HCT116 (cell line): ENCODE measurements around the gene LDLRAD4. TPM values are rescaled to one million over a fixed set of nuclear protein-coding genes. Genes with fewer than 3 reads are reported as not detected.

ENCODE experiments used
- ATAC-seq: fragments of 200-7000 bp; cut with Tn5 transposase; 2 replicates; pipeline ENCODE4 v1.9.1; 2020; ENCODE audit warnings: mild to moderate bottlenecking, moderate library complexity
- BruUV-seq: library from RNA; stranded (reverse); fragments of 400-500 nt; replicated peaks from 2 replicates; lab custom pipeline; 2021; lab: Mats Ljungman, UMichigan
- CTCF ChIA-PET: fragments of 300-600 bp; sonication (Branson Sonifier 250); formaldehyde crosslinking; loops from one replicate; lab custom pipeline; 2021; ENCODE audit warnings: antibody characterized with exemption; lab: Charles Lee
- POLR2A ChIA-PET: fragments of 300-600, 350-600 bp; sonication (Branson Sonifier 250); formaldehyde crosslinking; loops from one replicate; lab custom pipeline; 2021; ENCODE audit warnings: antibody characterized with exemption; lab: Charles Lee
- RAD21 ChIA-PET, 2 experiments: fragments of 300-600 bp; sonication (Branson Sonifier 250); formaldehyde crosslinking; loops; one replicate each; lab custom pipeline; 2023; ENCODE audit warnings: low total read pairs in 2 of 2; ENCODE audit not compliant: uncharacterized antibody in 2 of 2, unreplicated experiment in 2 of 2, low non-redundant PET in 1 of 2; lab: Charles Lee
- DNase-seq: peaks from one replicate; pipeline ENCODE4 v3.0.0-alpha.2; 2010; ENCODE audit warnings: low read depth, low spot score
- H2AFZ ChIP-seq: fragments of 200-600 bp; shearing (Covaris generic), sonication (generic); 2 replicates; pipeline ENCODE4 v1.6.1; 2017; ENCODE audit warnings: low read depth, mixed run types, mixed read lengths, antibody characterized with exemption, low read length; ENCODE audit not compliant: poor library complexity, severe bottlenecking
- H3K27ac ChIP-seq: 2 replicates; pipeline ENCODE4 v1.5.1; 2012; ENCODE audit warnings: low read depth, low read length
- H3K27me3 ChIP-seq: fragments of 200-600 bp; sonication (generic); 2 replicates; pipeline ENCODE4 v1.6.1; 2016; ENCODE audit warnings: mixed run types, low read length, mixed read lengths; ENCODE audit not compliant: insufficient read depth
- H3K36me3 ChIP-seq, 2 experiments: fragments of 200-500 bp in 1 of 2; fragments of 200-600 bp in 1 of 2; sonication (Bioruptor generic) in 1 of 2; sonication (generic) in 1 of 2; 2 replicates each; pipeline versions ENCODE4 v1.5.1 to v1.6.1; 2014 to 2016; ENCODE audit warnings: low read length in 2 of 2, inconsistent platforms in 1 of 2, mixed read lengths in 1 of 2, mixed run types in 1 of 2; ENCODE audit not compliant: insufficient read depth in 2 of 2, control insufficient read depth in 1 of 2
- H3K4me1 ChIP-seq, 2 experiments: fragments of 200-600 bp in 1 of 2; sonication (generic) in 1 of 2; 2 replicates each; pipeline versions ENCODE4 v1.5.1 to v1.6.1; 2012 to 2017; ENCODE audit warnings: low read length in 2 of 2, inconsistent platforms in 1 of 2, mild to moderate bottlenecking in 1 of 2, mixed read lengths in 1 of 2, mixed run types in 1 of 2, moderate library complexity in 1 of 2; ENCODE audit not compliant: insufficient read depth in 2 of 2, control insufficient read depth in 1 of 2
- H3K4me2 ChIP-seq: fragments of 200-600 bp; sonication (generic); 2 replicates; pipeline ENCODE4 v1.6.1; 2017; ENCODE audit warnings: mixed run types, low read length, mixed read lengths
- H3K4me3 ChIP-seq, 2 experiments: fragments of 200-600 bp in 1 of 2; sonication (generic) in 1 of 2; replicated peaks in 1 of 2; 2 replicates each; pipeline ENCODE4 v1.5.1; 2011 to 2016; ENCODE audit warnings: low read length in 2 of 2, control low read depth in 1 of 2, low read depth in 1 of 2, mild to moderate bottlenecking in 1 of 2, mixed read lengths in 1 of 2, mixed run types in 1 of 2
- H3K79me2 ChIP-seq: fragments of 200-600 bp; sonication (generic); 2 replicates; pipeline ENCODE4 v1.6.1; 2017; ENCODE audit warnings: mild to moderate bottlenecking, mixed run types, low read length, moderate library complexity, mixed read lengths; ENCODE audit not compliant: insufficient read depth
- H3K9ac ChIP-seq: fragments of 200-600 bp; sonication (generic); 2 replicates; pipeline ENCODE4 v1.6.1; 2016; ENCODE audit warnings: low read length, mixed read lengths
- H3K9me2 ChIP-seq: fragments of 200-600 bp; sonication (generic), shearing (Covaris generic); 2 replicates; pipeline ENCODE4 v1.6.1; 2017; ENCODE audit warnings: mixed run types, mild to moderate bottlenecking, moderate library complexity; ENCODE audit not compliant: insufficient read depth
- H3K9me3 ChIP-seq, 2 experiments: fragments of 200-500 bp in 1 of 2; fragments of 200-600 bp in 1 of 2; sonication (Bioruptor generic) in 1 of 2; sonication (generic) in 1 of 2; 2 replicates each; pipeline ENCODE4 v1.6.1; 2014 to 2017; ENCODE audit warnings: low read length in 2 of 2, mixed read lengths in 2 of 2, inconsistent platforms in 1 of 2, low read depth in 1 of 2, mild to moderate bottlenecking in 1 of 2, mixed run types in 1 of 2, moderate library complexity in 1 of 2; ENCODE audit not compliant: control insufficient read depth in 1 of 2, insufficient read depth in 1 of 2
- H4K20me1 ChIP-seq: fragments of 200-600 bp; sonication (generic), shearing (Covaris generic); 2 replicates; pipeline ENCODE4 v1.6.1; 2017; ENCODE audit warnings: mixed run types, mild to moderate bottlenecking, moderate library complexity; ENCODE audit not compliant: insufficient read depth
- CBX3 ChIP-seq: IDR thresholded peaks from 2 replicates; pipeline ENCODE4 v1.6.1; 2012; ENCODE audit warnings: low read depth
- CEBPB ChIP-seq: IDR thresholded peaks from 2 replicates; pipeline ENCODE4 v1.6.1; 2012; ENCODE audit warnings: low read depth
- EGR1 ChIP-seq: IDR thresholded peaks from 2 replicates; pipeline ENCODE4 v1.6.1; 2012; ENCODE audit warnings: low read depth
- ELF1 ChIP-seq: IDR thresholded peaks from 2 replicates; pipeline ENCODE4 v1.6.1; 2012; ENCODE audit warnings: low read depth, borderline replicate concordance
- EZH2 ChIP-seq: fragments of 200-600 bp; sonication (generic); IDR thresholded peaks from 2 replicates; pipeline ENCODE4 v1.6.1; 2017; ENCODE audit warnings: antibody characterized with exemption, mixed run types
- EZH2phosphoT487 ChIP-seq: fragments of 200-600 bp; IDR thresholded peaks from 2 replicates; pipeline ENCODE4 v1.6.1; 2018; ENCODE audit warnings: antibody characterized with exemption, borderline replicate concordance
- FOSL1 ChIP-seq: IDR thresholded peaks from 2 replicates; pipeline ENCODE4 v1.6.1; 2012; ENCODE audit warnings: low read depth
- JUND ChIP-seq: IDR thresholded peaks from 2 replicates; pipeline ENCODE4 v1.6.1; 2012
- POLR2A ChIP-seq: IDR thresholded peaks from 2 replicates; pipeline ENCODE4 v1.7.0; 2011; ENCODE audit warnings: borderline replicate concordance; ENCODE audit not compliant: insufficient read depth, insufficient read length; ENCODE audit errors: extremely low read depth
- POLR2AphosphoS5 ChIP-seq: IDR thresholded peaks from 2 replicates; pipeline ENCODE4 v1.6.1; 2011; ENCODE audit warnings: mild to moderate bottlenecking, low read depth, low read length, moderate library complexity
- RAD21 ChIP-seq: IDR thresholded peaks from 2 replicates; pipeline ENCODE4 v1.6.1; 2012; ENCODE audit warnings: low read depth, mild to moderate bottlenecking
- SP1 ChIP-seq: IDR thresholded peaks from 2 replicates; pipeline ENCODE4 v1.6.1; 2012; ENCODE audit warnings: low read depth
- TCF7L2 ChIP-seq: IDR thresholded peaks from 2 replicates; pipeline ENCODE4 v1.7.0; 2011; ENCODE audit warnings: borderline replicate concordance, inconsistent platforms; ENCODE audit not compliant: insufficient read depth, insufficient read length; ENCODE audit errors: extremely low read depth
- ZNF274 ChIP-seq: fragments of 200-500 bp; sonication (Bioruptor generic); IDR thresholded peaks from 2 replicates; pipeline ENCODE4 v1.6.1; 2014; ENCODE audit warnings: mild to moderate bottlenecking, low read depth, low read length, inconsistent platforms
- intact Hi-C: fragments of 100-400 bp; cut with micrococcal nuclease; formaldehyde crosslinking; loops from 2 replicates; pipeline ENCODE4 v1.10.0; 2022
- total RNA-seq: library from RNA; stranded (reverse); gene quantifications from one replicate; pipeline ENCODE4 v1.2.1, GENCODE V29; 2021; ENCODE audit not compliant: unreplicated experiment
- TF ChIP-seq, protein P1 (sequence below): IDR thresholded peaks from 2 replicates; pipeline ENCODE4 v1.6.1; 2012
- TF ChIP-seq, protein P2 (sequence below): IDR thresholded peaks from 2 replicates; pipeline ENCODE4 v1.6.1; 2012
- TF ChIP-seq, protein P3 (sequence below): IDR thresholded peaks from 2 replicates; pipeline ENCODE4 v1.6.1; 2012; ENCODE audit warnings: low read depth
- TF ChIP-seq, protein P4 (sequence below), 3 experiments: fragments of 200-600 bp in 1 of 3; sonication (generic) in 1 of 3; IDR thresholded peaks in 2 of 3; conservative IDR thresholded peaks in 1 of 3; 2 replicates each; pipeline ENCODE4 v1.5.1; 2012 to 2017; ENCODE audit warnings: low read depth in 2 of 3, low read length in 2 of 3, antibody characterized with exemption in 1 of 3, borderline replicate concordance in 1 of 3, control low read depth in 1 of 3, mild to moderate bottlenecking in 1 of 3, mixed read lengths in 1 of 3, mixed run types in 1 of 3, moderate library complexity in 1 of 3; ENCODE audit not compliant: insufficient read depth in 1 of 3

LDLRAD4 gene
- total RNA-seq, 1 experiment from 2014 or later: 1.2 TPM

DNA sequence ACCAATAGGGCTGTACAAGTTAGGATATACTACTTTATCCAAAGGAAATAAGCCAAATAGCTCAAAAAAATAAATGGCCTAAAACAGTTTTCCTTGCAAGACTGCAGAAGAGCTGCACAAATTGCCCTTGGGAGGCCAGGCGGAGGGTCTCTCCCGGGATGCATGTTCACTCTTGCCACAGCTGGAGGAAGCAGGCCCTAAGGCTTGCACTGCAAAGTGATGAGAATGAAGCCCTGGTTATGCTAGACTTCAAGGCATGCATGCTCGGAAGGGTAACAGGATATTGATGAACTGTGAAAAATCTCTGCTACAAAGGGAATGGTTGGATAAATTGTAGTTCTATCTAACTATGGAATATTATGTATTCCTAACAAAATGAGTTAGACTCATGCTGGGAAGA, 27.5 kb upstream of the LDLRAD4 start:
- no peak for TF ChIP-seq TCF7L2
- no peak for TF ChIP-seq EGR1
- TF ChIP-seq JUND: no peak
- TF ChIP-seq, protein P1, sequence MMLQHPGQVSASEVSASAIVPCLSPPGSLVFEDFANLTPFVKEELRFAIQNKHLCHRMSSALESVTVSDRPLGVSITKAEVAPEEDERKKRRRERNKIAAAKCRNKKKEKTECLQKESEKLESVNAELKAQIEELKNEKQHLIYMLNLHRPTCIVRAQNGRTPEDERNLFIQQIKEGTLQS: no peak
- TF ChIP-seq ELF1: no peak
- no peak for TF ChIP-seq POLR2A
- TF ChIP-seq CEBPB: no peak
- no peak for TF ChIP-seq SP1
- TF ChIP-seq, protein P2, sequence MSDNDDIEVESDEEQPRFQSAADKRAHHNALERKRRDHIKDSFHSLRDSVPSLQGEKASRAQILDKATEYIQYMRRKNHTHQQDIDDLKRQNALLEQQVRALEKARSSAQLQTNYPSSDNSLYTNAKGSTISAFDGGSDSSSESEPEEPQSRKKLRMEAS: no peak
- no peak for TF ChIP-seq EZH2phosphoT487
- no peak for TF ChIP-seq RAD21
- no peak for TF ChIP-seq CBX3
- TF ChIP-seq, all 23 proteins: peak for 0
- Histone ChIP-seq H4K20me1 (no peaks in the 10 kb centered on the region), H3K4me1 (no peaks in the 10 kb centered on the region), H3K4me2 (no peak overlapping the region), H3K36me3 (no peaks in the 10 kb centered on the region), H3K27me3 (no peaks in the 10 kb centered on the region), H3K27ac (no peak overlapping the region), H3K4me3 (no peak overlapping the region), H2AFZ (no peak overlapping the region), H3K9me2 (no peaks in the 10 kb centered on the region), H3K9ac (no peak overlapping the region), H3K9me3 (no peaks in the 10 kb centered on the region), H3K79me2 (no peaks in the 10 kb centered on the region)
- ATAC-seq: no peak
- intact Hi-C loops: no loop called here
- POLR2A ChIA-PET: no interaction called here
- CTCF ChIA-PET: no interaction called here
- BruUV-seq: no TSS peak
- no peak for DNase-seq
- RAD21 ChIA-PET: no interaction called here

DNA sequence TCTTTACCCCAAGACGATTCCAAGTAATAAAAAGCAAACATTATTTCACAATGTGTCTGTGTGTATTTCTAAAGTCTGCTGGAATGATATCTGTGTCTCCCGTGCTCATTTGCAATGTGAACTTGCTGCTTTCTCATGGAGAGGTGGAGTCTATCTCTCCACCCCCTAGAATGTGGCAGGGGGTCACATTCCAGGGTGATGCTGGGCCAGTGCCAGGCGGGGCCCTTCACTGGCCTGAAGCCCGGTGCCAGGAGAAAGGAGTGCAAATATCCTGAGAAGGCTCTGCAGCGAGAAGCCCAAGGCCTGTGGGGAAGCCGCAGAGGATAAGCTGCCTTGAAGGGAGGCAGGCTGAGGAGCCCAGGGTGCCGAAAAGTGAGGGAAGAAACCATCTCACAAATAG, 26.8 kb upstream of the LDLRAD4 start:
- RAD21 ChIA-PET: no interaction called here
- CTCF ChIA-PET: no interaction called here
- no peaks in the 10 kb centered on the region for H4K20me1 ChIP-seq
- no peaks in the 10 kb centered on the region for H3K9me2 ChIP-seq
- no peak overlapping the region for H2AFZ ChIP-seq
- H3K9me3 ChIP-seq: no peaks in the 10 kb centered on the region
- no peak overlapping the region for H3K9ac ChIP-seq
- H3K4me3 ChIP-seq: no peak overlapping the region
- no peaks in the 10 kb centered on the region for H3K79me2 ChIP-seq
- no peak for ATAC-seq
- no TSS peak for BruUV-seq
- H3K4me2 ChIP-seq: no peak overlapping the region
- H3K4me1 ChIP-seq: no peaks in the 10 kb centered on the region
- no peaks in the 10 kb centered on the region for H3K36me3 ChIP-seq
- H3K27ac ChIP-seq: no peak overlapping the region
- no peaks in the 10 kb centered on the region for H3K27me3 ChIP-seq
- POLR2A ChIA-PET: no interaction called here
- no peak for DNase-seq
- intact Hi-C loops: no loop called here
- TF ChIP-seq CBX3 (no peak), EZH2 (no peak), FOSL1 (no peak), ZNF274 (no peak), EZH2phosphoT487 (no peak), SP1 (no peak), POLR2AphosphoS5 (no peak)
- TF ChIP-seq, protein P3, sequence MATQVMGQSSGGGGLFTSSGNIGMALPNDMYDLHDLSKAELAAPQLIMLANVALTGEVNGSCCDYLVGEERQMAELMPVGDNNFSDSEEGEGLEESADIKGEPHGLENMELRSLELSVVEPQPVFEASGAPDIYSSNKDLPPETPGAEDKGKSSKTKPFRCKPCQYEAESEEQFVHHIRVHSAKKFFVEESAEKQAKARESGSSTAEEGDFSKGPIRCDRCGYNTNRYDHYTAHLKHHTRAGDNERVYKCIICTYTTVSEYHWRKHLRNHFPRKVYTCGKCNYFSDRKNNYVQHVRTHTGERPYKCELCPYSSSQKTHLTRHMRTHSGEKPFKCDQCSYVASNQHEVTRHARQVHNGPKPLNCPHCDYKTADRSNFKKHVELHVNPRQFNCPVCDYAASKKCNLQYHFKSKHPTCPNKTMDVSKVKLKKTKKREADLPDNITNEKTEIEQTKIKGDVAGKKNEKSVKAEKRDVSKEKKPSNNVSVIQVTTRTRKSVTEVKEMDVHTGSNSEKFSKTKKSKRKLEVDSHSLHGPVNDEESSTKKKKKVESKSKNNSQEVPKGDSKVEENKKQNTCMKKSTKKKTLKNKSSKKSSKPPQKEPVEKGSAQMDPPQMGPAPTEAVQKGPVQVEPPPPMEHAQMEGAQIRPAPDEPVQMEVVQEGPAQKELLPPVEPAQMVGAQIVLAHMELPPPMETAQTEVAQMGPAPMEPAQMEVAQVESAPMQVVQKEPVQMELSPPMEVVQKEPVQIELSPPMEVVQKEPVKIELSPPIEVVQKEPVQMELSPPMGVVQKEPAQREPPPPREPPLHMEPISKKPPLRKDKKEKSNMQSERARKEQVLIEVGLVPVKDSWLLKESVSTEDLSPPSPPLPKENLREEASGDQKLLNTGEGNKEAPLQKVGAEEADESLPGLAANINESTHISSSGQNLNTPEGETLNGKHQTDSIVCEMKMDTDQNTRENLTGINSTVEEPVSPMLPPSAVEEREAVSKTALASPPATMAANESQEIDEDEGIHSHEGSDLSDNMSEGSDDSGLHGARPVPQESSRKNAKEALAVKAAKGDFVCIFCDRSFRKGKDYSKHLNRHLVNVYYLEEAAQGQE: no peak
- TF ChIP-seq, protein P4, sequence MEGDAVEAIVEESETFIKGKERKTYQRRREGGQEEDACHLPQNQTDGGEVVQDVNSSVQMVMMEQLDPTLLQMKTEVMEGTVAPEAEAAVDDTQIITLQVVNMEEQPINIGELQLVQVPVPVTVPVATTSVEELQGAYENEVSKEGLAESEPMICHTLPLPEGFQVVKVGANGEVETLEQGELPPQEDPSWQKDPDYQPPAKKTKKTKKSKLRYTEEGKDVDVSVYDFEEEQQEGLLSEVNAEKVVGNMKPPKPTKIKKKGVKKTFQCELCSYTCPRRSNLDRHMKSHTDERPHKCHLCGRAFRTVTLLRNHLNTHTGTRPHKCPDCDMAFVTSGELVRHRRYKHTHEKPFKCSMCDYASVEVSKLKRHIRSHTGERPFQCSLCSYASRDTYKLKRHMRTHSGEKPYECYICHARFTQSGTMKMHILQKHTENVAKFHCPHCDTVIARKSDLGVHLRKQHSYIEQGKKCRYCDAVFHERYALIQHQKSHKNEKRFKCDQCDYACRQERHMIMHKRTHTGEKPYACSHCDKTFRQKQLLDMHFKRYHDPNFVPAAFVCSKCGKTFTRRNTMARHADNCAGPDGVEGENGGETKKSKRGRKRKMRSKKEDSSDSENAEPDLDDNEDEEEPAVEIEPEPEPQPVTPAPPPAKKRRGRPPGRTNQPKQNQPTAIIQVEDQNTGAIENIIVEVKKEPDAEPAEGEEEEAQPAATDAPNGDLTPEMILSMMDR (IDR thresholded peaks at IDR 0.05 in 2 of 3, conservative IDR thresholded peaks at IDR 0.05 in 1 of 3; ENCODE audit: borderline replicate concordance in 1 of 3, insufficient read depth in 1 of 3, low read depth in 2 of 3, low read length in 2 of 3): no peak
